Activated CD4-positive, alpha-beta memory T cell treated with anti-CD3 and anti-CD28 coated beads, Interleukin-2, amount 10 ng/mL, durations not matched to agents 7 days and 5 days (primary cell): ENCODE data around the gene TRIM41. TPM values are rescaled to one million over a fixed set of nuclear protein-coding genes. Genes with fewer than 3 reads are reported as not detected.
"Not testable (repeated sequence)": the region's sequence is repeated elsewhere in the genome, so short reads cannot be mapped to it uniquely, and the experiment has no call there.

Experiments
- CTCF ChIA-PET: fragments of 350-600 bp; sonication (Branson Sonifier 250); formaldehyde crosslinking; loops from one replicate; lab custom pipeline; 2021; ENCODE audit warnings: antibody characterized with exemption, inconsistent platforms; lab: Charles Lee
- POLR2A ChIA-PET: fragments of 350-600 bp; sonication (Branson Sonifier 250); formaldehyde crosslinking; loops from one replicate; lab custom pipeline; 2021; ENCODE audit warnings: antibody characterized with exemption; lab: Charles Lee
- DNase-seq: peaks from one replicate; pipeline ENCODE4 v3.0.0-alpha.2; 2020
- H3K27ac Mint-ChIP-seq: one replicate; pipeline ENCODE4 v1.8.0; 2021; ENCODE audit warnings: mild to moderate bottlenecking, mixed read lengths
- H3K27me3 Mint-ChIP-seq: one replicate; pipeline ENCODE4 v1.8.0; 2021; ENCODE audit warnings: mixed read lengths
- H3K36me3 Mint-ChIP-seq: one replicate; pipeline ENCODE4 v1.8.0; 2021; ENCODE audit warnings: low read depth, mixed read lengths
- H3K4me1 Mint-ChIP-seq: one replicate; pipeline ENCODE4 v1.8.0; 2021; ENCODE audit warnings: mixed read lengths
- H3K4me3 Mint-ChIP-seq: one replicate; pipeline ENCODE4 v1.8.0; 2021; ENCODE audit warnings: mild to moderate bottlenecking, mixed read lengths
- H3K9me3 Mint-ChIP-seq: one replicate; pipeline ENCODE4 v1.8.0; 2021; ENCODE audit warnings: mixed read lengths
- total RNA-seq, 2 experiments: library from RNA; stranded (reverse); gene quantifications; one replicate each; pipeline ENCODE4 v1.2.3, GENCODE V29; 2021

TRIM41 gene
- total RNA-seq, 2 experiments from 2014 or later, result 42.4 to 43.7 TPM

GRCh38 chr5:181273433-181273744, 50.3 kb downstream of the TRIM41 start:
- H3K4me3 Mint-ChIP-seq, H3K27ac Mint-ChIP-seq, H3K9me3 Mint-ChIP-seq, POLR2A ChIA-PET, H3K4me1 Mint-ChIP-seq, DNase-seq, H3K36me3 Mint-ChIP-seq, H3K27me3 Mint-ChIP-seq, CTCF ChIA-PET: not testable (repeated sequence)

GRCh38 chr5:181280251-181280762, 57.2 kb downstream of the TRIM41 start:
- POLR2A ChIA-PET, result no interaction called here
- no peaks in the 10 kb centered on the region for H3K4me1 Mint-ChIP-seq
- H3K4me3 Mint-ChIP-seq, result no peak overlapping the region
- H3K27me3 Mint-ChIP-seq, result peaks cover 5% of the 10 kb centered on the region
- no peak overlapping the region for H3K27ac Mint-ChIP-seq
- DNase-seq, result no peak
- H3K9me3 Mint-ChIP-seq, result no peaks in the 10 kb centered on the region
- CTCF ChIA-PET, result no interaction called here
- no peaks in the 10 kb centered on the region for H3K36me3 Mint-ChIP-seq

- H3K27me3 Mint-ChIP-seq, result peaks cover 5% of the 10 kb centered on the region
- H3K4me3 Mint-ChIP-seq, result no peak overlapping the region
- CTCF ChIA-PET, result no interaction called here
- POLR2A ChIA-PET, result no interaction called here
- DNase-seq, result no peak
- no peaks in the 10 kb centered on the region for H3K36me3 Mint-ChIP-seq
- H3K4me1 Mint-ChIP-seq, result no peaks in the 10 kb centered on the region
- no peak overlapping the region for H3K27ac Mint-ChIP-seq
- H3K9me3 Mint-ChIP-seq, result no peaks in the 10 kb centered on the region
These were observed 58.2 kb downstream of the TRIM41 start for GRCh38 chr5:181281077-181281983.

GRCh38 chr5:181281984-181282316, 58.9 kb downstream of the TRIM41 start:
- H3K4me3 Mint-ChIP-seq, result no peak overlapping the region
- no peak overlapping the region for H3K27ac Mint-ChIP-seq
- H3K36me3 Mint-ChIP-seq, result no peaks in the 10 kb centered on the region
- H3K27me3 Mint-ChIP-seq, result peaks cover 5% of the 10 kb centered on the region
- H3K9me3 Mint-ChIP-seq, result no peaks in the 10 kb centered on the region
- ChIA-PET POLR2A (no interaction called here), CTCF (no interaction called here)
- DNase-seq, result no peak
- no peaks in the 10 kb centered on the region for H3K4me1 Mint-ChIP-seq

GRCh38 chr5:181282415-181282814, 59.3 kb downstream of the TRIM41 start:
- POLR2A ChIA-PET, result interaction anchor here (0.8 kb wide), 1 partner anchor 19 kb away, joined by 3 read pairs; no protein-coding TSS in a partner anchor
- H3K9me3 Mint-ChIP-seq, DNase-seq, H3K36me3 Mint-ChIP-seq, H3K27me3 Mint-ChIP-seq, CTCF ChIA-PET, H3K27ac Mint-ChIP-seq, H3K4me3 Mint-ChIP-seq, H3K4me1 Mint-ChIP-seq: not testable (repeated sequence)

- H3K27me3 Mint-ChIP-seq, result peaks cover 2% of the 10 kb centered on the region
- CTCF ChIA-PET, result no interaction called here
- no peak overlapping the region for H3K27ac Mint-ChIP-seq
- H3K4me1 Mint-ChIP-seq, result no peaks in the 10 kb centered on the region
- no peaks in the 10 kb centered on the region for H3K36me3 Mint-ChIP-seq
- H3K9me3 Mint-ChIP-seq, result no peaks in the 10 kb centered on the region
- no peak overlapping the region for H3K4me3 Mint-ChIP-seq
- POLR2A ChIA-PET, result interaction anchor here (0.8 kb wide), 1 partner anchor 20 kb away, joined by 3 read pairs; no protein-coding TSS in a partner anchor
- DNase-seq, result no peak
These were observed 59.8 kb downstream of the TRIM41 start for GRCh38 chr5:181282874-181283273.

- no peaks in the 10 kb centered on the region for H3K36me3 Mint-ChIP-seq
- H3K27me3 Mint-ChIP-seq, result peaks cover 2% of the 10 kb centered on the region
- H3K4me3 Mint-ChIP-seq, result no peak overlapping the region
- POLR2A ChIA-PET, result interaction anchor here (0.8 kb wide), 1 partner anchor 20 kb away, joined by 3 read pairs; no protein-coding TSS in a partner anchor
- no peak overlapping the region for H3K27ac Mint-ChIP-seq
- no peaks in the 10 kb centered on the region for H3K4me1 Mint-ChIP-seq
- no peaks in the 10 kb centered on the region for H3K9me3 Mint-ChIP-seq
- no peak for DNase-seq
- CTCF ChIA-PET, result no interaction called here
These were observed 60.3 kb downstream of the TRIM41 start for GRCh38 chr5:181283347-181283746.

GRCh38 chr5:181283841-181284755, 61.0 kb downstream of the TRIM41 start:
- H3K27ac Mint-ChIP-seq, H3K4me1 Mint-ChIP-seq, H3K9me3 Mint-ChIP-seq, H3K36me3 Mint-ChIP-seq, H3K4me3 Mint-ChIP-seq, H3K27me3 Mint-ChIP-seq, DNase-seq, CTCF ChIA-PET, POLR2A ChIA-PET: not testable (repeated sequence)

Other genes starting within 250 kb of the TRIM41 start
- gene BTNL3, start 234.4 kb upstream of the TRIM41 start, total RNA-seq, result not detected
- not detected for gene BTNL9, start 183.0 kb upstream of the TRIM41 start, total RNA-seq
- not detected for gene OR2V1, start 92.1 kb upstream of the TRIM41 start, total RNA-seq
- not detected for gene OR2V2, start 75.7 kb upstream of the TRIM41 start, total RNA-seq
- gene TRIM7, start 18.1 kb upstream of the TRIM41 start, total RNA-seq, result 1 to 10 TPM; 1.9 to 2.0 TPM
- gene RACK1, start 20.6 kb downstream of the TRIM41 start, total RNA-seq, result 1,000 to 10,000 TPM; 1,749 to 1,772 TPM
- gene TRIM52, start 37.9 kb downstream of the TRIM41 start, total RNA-seq, result 10 to 100 TPM; 24.0 to 24.2 TPM
- gene OR4F3, start 144.0 kb downstream of the TRIM41 start, total RNA-seq, result not detected